Sigmoid colon (tissue), 4 donors: ENCODE data around the gene KRTAP1-5.

Source experiments
- CTCF ChIP-seq, 4 experiments: fragments of 450-650 bp in 3 of 4; fragments of 200-600 bp in 1 of 4; IDR thresholded peaks; one replicate each; pipeline ENCODE4 v1.5.1; 2016 to 2019; ENCODE audit warnings: antibody characterized with exemption in 4 of 4, mild to moderate bottlenecking in 3 of 4, moderate library complexity in 2 of 4
- POLR2A ChIP-seq, 2 donors: fragments of 450-650 bp; IDR thresholded peaks; one replicate each; pipeline ENCODE4 v1.6.1; 2016; ENCODE audit warnings: antibody characterized with exemption in 2 of 2, mild to moderate bottlenecking in 2 of 2, moderate library complexity in 2 of 2
- POLR2AphosphoS5 ChIP-seq, 4 donors: sonication (generic); formaldehyde crosslinking; IDR thresholded peaks; one replicate each; pipeline ENCODE4 v1.6.1; 2017; ENCODE audit warnings: antibody characterized with exemption in 4 of 4

- TF ChIP-seq CTCF (IDR thresholded peaks at IDR 0.05) (no peak), POLR2A (IDR thresholded peaks at IDR 0.05) (no peak), POLR2AphosphoS5 (IDR thresholded peaks at IDR 0.05) (no peak)
These were observed 22.1 kb upstream of the KRTAP1-5 start for GRCh38 chr17:41049110-41049509.
